Activated naive CD4-positive, alpha-beta T cell (primary cell): ENCODE results near the gene POU5F2.

Experiments used
- DNase-seq, 4 experiments: peaks; one replicate each; lab custom pipeline; 2025; lab: John Stamatoyannopoulos, UW

Gene POU5F2

DNA sequence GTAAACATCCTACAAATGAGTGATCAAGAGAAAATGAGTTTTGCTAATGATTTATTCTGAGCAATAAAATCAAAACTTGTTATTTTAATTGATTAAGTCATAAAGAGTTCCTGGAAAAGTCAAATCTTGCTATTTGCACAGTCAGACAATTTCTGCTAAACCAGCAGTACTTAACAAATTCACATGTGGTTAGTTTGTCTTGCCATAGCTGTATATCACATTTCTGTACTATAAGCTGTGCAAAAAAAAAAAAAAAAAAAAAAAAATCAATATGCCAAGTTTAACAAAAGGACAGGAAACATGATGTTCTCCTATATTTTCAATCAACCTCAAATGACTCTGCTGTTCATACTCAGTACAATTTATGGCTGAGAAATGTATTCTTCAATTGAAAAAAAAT lies 24.9 kb downstream of the POU5F2 start:
- no peak for DNase-seq

GRCh38 chr5:93715761-93716160 lies 25.6 kb downstream of the POU5F2 start:
- DNase-seq = no peak

DNA sequence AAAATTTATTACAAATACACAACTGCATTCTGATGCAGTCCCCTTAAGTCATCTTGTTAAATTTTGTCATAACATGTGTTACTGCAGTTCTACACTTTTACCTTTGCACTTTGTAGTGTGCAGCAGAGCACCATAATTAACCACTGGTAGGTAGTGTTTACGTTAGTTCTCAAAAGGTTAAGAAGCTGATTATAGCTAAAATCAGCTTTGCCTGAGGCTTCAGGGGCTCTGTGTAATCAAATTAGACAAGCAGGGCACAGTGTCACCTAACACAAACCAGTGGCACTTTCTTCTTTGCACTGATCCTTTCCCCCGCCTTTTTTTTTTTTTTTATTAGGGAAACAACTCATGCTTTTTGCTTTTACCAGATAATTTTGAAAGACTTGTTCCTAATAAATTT lies 26.1 kb downstream of the POU5F2 start:
- DNase-seq = no peak

DNA sequence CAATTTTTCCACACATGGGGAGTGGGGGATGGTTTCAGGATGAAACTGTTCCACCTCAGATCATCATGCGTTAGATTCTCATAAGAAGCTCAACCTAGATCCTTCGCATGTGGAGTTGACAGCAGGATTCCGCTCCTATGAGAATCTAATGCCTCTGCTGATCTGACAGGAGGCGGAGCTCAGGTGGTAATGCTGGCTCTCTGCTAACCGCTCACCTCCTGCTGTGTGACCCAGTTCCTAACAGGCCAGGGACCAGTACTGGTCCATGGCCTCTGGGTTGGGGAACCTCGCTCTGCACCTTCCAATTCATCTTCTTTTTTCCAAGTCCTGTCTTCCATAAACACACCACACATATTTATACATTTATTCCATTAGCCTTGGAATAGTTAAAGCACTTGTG lies 33.0 kb downstream of the POU5F2 start:
- no peak for DNase-seq

GRCh38 chr5:93705896-93706295 lies 35.5 kb downstream of the POU5F2 start:
- DNase-seq = no peak

- DNase-seq = no peak
These were observed 36.4 kb downstream of the POU5F2 start for GRCh38 chr5:93704996-93705395.

GRCh38 chr5:93691997-93692396 lies 49.4 kb downstream of the POU5F2 start:
- no peak for DNase-seq
